Activated CD8-positive, alpha-beta T cell treated with anti-CD3 and anti-CD28 coated beads for 36 hours (primary cell): ENCODE results near the gene GGNBP2. TPM values are rescaled to one million over a fixed set of nuclear protein-coding genes. Genes with fewer than 3 reads are reported as not detected.

ENCODE experiments used
- ATAC-seq: fragments of 200-7000 bp; cut with Tn5 transposase; one replicate; pipeline ENCODE4 v1.10.0; 2021; ENCODE audit warnings: mild to moderate bottlenecking, moderate library complexity
- CTCF ChIA-PET: fragments of 350-600 bp; sonication (Branson Sonifier 250); formaldehyde crosslinking; loops from one replicate; lab custom pipeline; 2021; ENCODE audit warnings: antibody characterized with exemption; lab: Charles Lee
- POLR2A ChIA-PET: fragments of 350-600 bp; sonication (Branson Sonifier 250); formaldehyde crosslinking; loops from one replicate; lab custom pipeline; 2021; ENCODE audit warnings: antibody characterized with exemption; lab: Charles Lee
- DNase-seq: peaks from one replicate; pipeline ENCODE4 v3.0.0-alpha.2; 2020
- H3K27ac Mint-ChIP-seq: one replicate; pipeline ENCODE4 v1.8.0; 2021; ENCODE audit warnings: mild to moderate bottlenecking, mixed read lengths
- H3K27me3 Mint-ChIP-seq: one replicate; pipeline ENCODE4 v1.8.0; 2021; ENCODE audit warnings: mixed read lengths
- H3K36me3 Mint-ChIP-seq: one replicate; pipeline ENCODE4 v1.8.0; 2021; ENCODE audit warnings: low read depth, mixed read lengths
- H3K4me1 Mint-ChIP-seq: one replicate; pipeline ENCODE4 v1.8.0; 2021; ENCODE audit warnings: low read depth, mixed read lengths
- H3K4me3 Mint-ChIP-seq: one replicate; pipeline ENCODE4 v1.8.0; 2021; ENCODE audit warnings: mild to moderate bottlenecking, moderate library complexity, mixed read lengths
- H3K9me3 Mint-ChIP-seq: one replicate; pipeline ENCODE4 v1.8.0; 2021; ENCODE audit warnings: mixed read lengths
- CTCF ChIP-seq: fragments of 200-600 bp; IDR thresholded peaks from one replicate; pipeline ENCODE4 v1.8.0; 2022; ENCODE audit warnings: antibody characterized with exemption, mild to moderate bottlenecking
- intact Hi-C: fragments of 100-400 bp; cut with micrococcal nuclease; formaldehyde crosslinking; loops from one replicate; pipeline ENCODE4 v1.10.0; 2022
- total RNA-seq, 2 experiments: library from RNA; stranded (reverse); gene quantifications; one replicate each; pipeline ENCODE4 v1.2.3, GENCODE V29; 2021

GGNBP2 gene
- total RNA-seq, 2 experiments from 2014 or later, result 82.9 to 87.4 TPM

GRCh38 chr17:36597226-36597625 is 52.5 kb downstream of the GGNBP2 start:
- ATAC-seq (no peak), DNase-seq (no peak)
- POLR2A ChIA-PET, result no interaction called here
- Mint-ChIP-seq H3K27me3 (no peaks in the 10 kb centered on the region), H3K27ac (no peak overlapping the region), H3K4me1 (peaks cover 22% of the 10 kb centered on the region), H3K4me3 (no peak overlapping the region), H3K36me3 (peaks cover 5% of the 10 kb centered on the region), H3K9me3 (no peaks in the 10 kb centered on the region)
- intact Hi-C loops, result no loop called here
- CTCF ChIA-PET, result no interaction called here
- no peak for TF ChIP-seq CTCF

GRCh38 chr17:36597866-36598777 is 53.4 kb downstream of the GGNBP2 start:
- POLR2A ChIA-PET, result interaction anchor here (1.1 kb wide), 1 partner anchor 9 kb away, joined by 3 read pairs; no protein-coding TSS in a partner anchor

GRCh38 chr17:36598951-36599401 is 54.3 kb downstream of the GGNBP2 start:
- Mint-ChIP-seq H3K9me3 (no peaks in the 10 kb centered on the region), H3K36me3 (peaks cover 6% of the 10 kb centered on the region)
- no peak for ATAC-seq

More at GRCh38 chr17:36597866-36598777, 53.4 kb downstream of the GGNBP2 start:
- ATAC-seq, result no peak
- H3K36me3 Mint-ChIP-seq, result peaks cover 5% of the 10 kb centered on the region
- H3K27ac Mint-ChIP-seq, result no peak overlapping the region
- CTCF ChIA-PET, result interaction anchor here (1.5 kb wide), 1 partner anchor 8 kb away, joined by 4 read pairs; no protein-coding TSS in a partner anchor
- H3K9me3 Mint-ChIP-seq, result no peaks in the 10 kb centered on the region
- H3K4me1 Mint-ChIP-seq, result peaks cover 16% of the 10 kb centered on the region
- TF ChIP-seq CTCF, result no peak
- no peaks in the 10 kb centered on the region for H3K27me3 Mint-ChIP-seq
- no peak for DNase-seq
- H3K4me3 Mint-ChIP-seq, result no peak overlapping the region
- intact Hi-C loops, result no loop called here

GRCh38 chr17:36599546-36600250 is 55.0 kb downstream of the GGNBP2 start:
- peaks cover 13% of the 10 kb centered on the region for H3K36me3 Mint-ChIP-seq
- ChIA-PET POLR2A (interaction anchor here (0.9 to 1.4 kb wide), 4 partner anchors 13 to 349 kb away, joined by 3 to 4 read pairs (median 3); partner anchors contain the start of gene AATF), CTCF (interaction anchor here (1.5 kb wide), 1 partner anchor 10 kb away, joined by 4 read pairs; no protein-coding TSS in a partner anchor)
- no peaks in the 10 kb centered on the region for H3K9me3 Mint-ChIP-seq
- no peaks in the 10 kb centered on the region for H3K27me3 Mint-ChIP-seq
- TF ChIP-seq CTCF, result no peak
- no peak for ATAC-seq
- DNase-seq, result no peak
- intact Hi-C loops, result no loop called here
- H3K27ac Mint-ChIP-seq, result no peak overlapping the region
- H3K4me3 Mint-ChIP-seq, result no peak overlapping the region
- H3K4me1 Mint-ChIP-seq, result peaks cover 24% of the 10 kb centered on the region

More at GRCh38 chr17:36598951-36599401, 54.3 kb downstream of the GGNBP2 start:
- no peak overlapping the region for H3K4me3 Mint-ChIP-seq
- CTCF ChIA-PET, result interaction anchor here (1.5 kb wide), 1 partner anchor 9 kb away, joined by 4 read pairs; no protein-coding TSS in a partner anchor
- peaks cover 17% of the 10 kb centered on the region for H3K4me1 Mint-ChIP-seq
- no peaks in the 10 kb centered on the region for H3K27me3 Mint-ChIP-seq
- no peak for DNase-seq
- no peak overlapping the region for H3K27ac Mint-ChIP-seq
- TF ChIP-seq CTCF, result no peak
- POLR2A ChIA-PET, result interaction anchor here (1.1 to 1.4 kb wide), 3 partner anchors 12 to 53 kb away, joined by 3 to 4 read pairs (median 3); no protein-coding TSS in a partner anchor
- intact Hi-C loops, result no loop called here
